ENCODE data around the gene CCDC68. TPM values are rescaled to one million over a fixed set of nuclear protein-coding genes. Genes with fewer than 3 reads are reported as not detected.

The CCDC68 gene
- total RNA-seq, 3 donors from 2014 or later = 32.5 to 71.4 (median 54.3) TPM

- no peak for ATAC-seq
- no peak for DNase-seq
- intact Hi-C loops (cut with DNase I, micrococcal nuclease) = no loop called here
- Histone ChIP-seq H3K36me3 (ENCODE audit: low read depth) (no peaks in the 10 kb centered on the region), H3K4me3 (no peak overlapping the region), H3K4me1 (ENCODE audit: low read depth) (no peaks in the 10 kb centered on the region), H3K9me3 (no peaks in the 10 kb centered on the region)
- no peak for TF ChIP-seq CTCF (IDR thresholded peaks at IDR 0.05)
Observed at GRCh38 chr18:54852780-54853675, 106.2 kb downstream of the CCDC68 start.

Other genes with a start within 250 kb of the CCDC68 start
- gene RAB27B, start 131.0 kb downstream of the CCDC68 start, total RNA-seq = 10 to 100 TPM in 2 of 3 donors, 1 to 10 TPM in 1; 3.3 to 14.9 (median 10.6) TPM

Data from mucosa of descending colon (tissue), 3 donors.